Superior temporal gyrus (tissue), 1 donor: ENCODE results near the gene ASB18.
"Not testable (repeated sequence)": the region's sequence is repeated elsewhere in the genome, so short reads cannot be mapped to it uniquely, and the experiment has no call there.

Source experiments
- DNase-seq: peaks from one replicate; pipeline ENCODE4 v3.0.0-alpha.2; 2016; ENCODE audit errors: extremely low spot score

Gene ASB18, protein sequence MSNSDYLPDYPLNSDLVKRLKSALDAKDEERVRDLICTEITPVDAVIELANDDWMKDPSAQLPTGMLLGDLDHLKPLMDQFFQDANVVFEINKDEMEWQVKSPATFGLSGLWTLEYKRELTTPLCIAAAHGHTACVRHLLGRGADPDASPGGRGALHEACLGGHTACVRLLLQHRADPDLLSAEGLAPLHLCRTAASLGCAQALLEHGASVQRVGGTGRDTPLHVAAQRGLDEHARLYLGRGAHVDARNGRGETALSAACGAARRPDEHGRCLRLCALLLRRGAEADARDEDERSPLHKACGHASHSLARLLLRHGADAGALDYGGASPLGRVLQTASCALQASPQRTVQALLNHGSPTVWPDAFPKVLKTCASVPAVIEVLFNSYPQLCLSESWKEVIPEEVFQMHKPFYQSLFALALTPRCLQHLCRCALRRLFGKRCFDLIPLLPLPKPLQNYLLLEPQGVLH

DNA sequence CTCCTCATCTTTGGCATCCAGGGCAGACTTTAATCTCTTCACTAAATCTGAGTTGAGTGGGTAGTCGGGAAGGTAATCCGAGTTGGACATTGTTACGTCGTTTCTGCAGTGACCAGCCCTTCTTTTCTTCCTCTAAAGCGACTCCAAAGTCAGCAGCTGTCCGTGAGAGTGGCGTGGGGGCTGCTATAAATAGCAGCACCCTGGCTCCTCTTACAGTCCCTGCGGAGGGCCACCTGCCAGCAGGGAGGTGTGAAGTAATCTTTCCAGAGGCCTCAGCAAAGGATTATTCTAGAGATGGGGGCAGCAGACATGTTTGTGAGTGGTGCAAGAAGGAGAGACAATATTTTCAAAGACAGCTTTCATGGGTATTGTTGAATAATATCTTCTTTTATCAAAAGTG lies at the start of gene ASB18:
TSS of gene ASB18 (minus strand) at position 151 of the 400 bp plus-strand sequence. CDS start at position 90, 61 bp downstream.
- DNase-seq = no peak

DNA sequence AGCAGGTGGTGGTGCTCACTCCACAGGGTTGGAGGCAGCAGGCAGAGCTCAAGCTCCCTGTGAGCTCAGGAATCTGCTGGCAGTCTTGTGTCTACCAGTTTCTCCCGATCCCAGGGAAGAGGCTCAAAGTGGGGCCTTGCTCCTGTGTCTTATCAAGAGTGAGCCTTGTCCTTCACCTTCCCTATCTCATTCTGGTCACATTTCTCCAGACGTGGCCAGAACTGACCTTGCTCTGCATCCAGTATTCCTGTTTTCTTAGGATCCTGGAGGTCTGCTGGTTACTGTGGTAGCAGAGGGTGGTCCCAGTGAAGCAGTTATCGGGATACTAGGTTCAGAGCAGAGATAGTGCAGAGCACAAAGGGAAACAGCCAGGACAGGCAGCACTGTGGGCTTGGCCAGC lies 47.1 kb upstream of the ASB18 start:
- no peak for DNase-seq

DNA sequence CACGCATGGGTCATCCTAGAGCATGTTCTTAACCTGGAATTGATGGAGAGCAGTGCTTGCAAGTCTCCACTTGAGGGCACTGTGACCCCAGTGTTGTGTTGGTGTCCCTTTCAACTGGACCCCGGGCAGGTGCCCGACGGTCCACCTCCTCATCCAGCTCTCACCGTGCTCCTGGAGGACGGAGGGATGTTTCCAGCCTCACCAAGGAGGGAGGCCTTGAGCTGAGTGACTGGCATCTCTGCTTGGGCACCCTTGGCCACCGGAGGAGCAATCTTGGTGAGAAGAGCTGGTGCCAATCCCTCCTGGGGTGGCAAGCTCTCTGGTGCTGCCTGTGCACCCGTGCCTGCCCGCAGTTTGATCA lies 45.4 kb upstream of the ASB18 start:
- peak; percentile 55 for DNase-seq

DNA sequence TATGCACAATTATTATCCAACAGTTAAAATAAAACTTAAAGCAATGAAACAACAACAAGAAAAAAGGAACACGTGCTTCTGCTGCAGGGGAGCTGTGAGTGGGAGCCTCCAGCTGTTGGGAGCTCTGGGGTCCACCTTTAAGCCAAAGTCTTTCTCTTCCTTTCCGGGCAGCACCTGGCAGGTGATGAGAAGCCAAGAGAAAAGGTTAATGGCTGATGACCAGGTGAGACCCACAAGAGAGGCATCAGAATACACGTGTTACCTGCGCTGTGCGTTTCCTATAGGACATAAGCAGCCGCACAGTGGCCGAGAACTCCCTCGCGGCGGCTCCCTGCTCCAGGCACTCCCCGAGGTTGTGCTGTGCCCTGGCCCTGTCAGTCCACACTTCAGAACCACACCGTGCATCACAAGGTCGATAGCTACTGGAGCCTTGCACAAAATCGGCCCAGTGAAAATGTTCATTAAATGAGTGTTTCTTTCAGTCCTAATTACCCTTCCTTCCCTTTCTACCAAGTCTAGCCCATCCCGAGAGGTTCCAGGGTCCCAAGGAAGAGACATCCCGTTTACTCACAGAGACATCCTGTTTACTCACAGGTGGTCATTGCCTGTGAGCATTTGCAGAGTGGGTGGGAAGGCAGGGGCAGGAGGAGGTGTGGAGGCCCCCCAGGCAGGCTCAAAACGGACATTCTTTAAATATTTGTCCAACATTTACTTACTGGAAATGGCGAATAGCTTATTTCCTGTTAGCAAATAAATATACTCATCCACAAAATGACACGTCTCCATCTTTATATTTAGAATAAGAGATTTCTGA lies 44.9 kb upstream of the ASB18 start:
- no peak for DNase-seq

DNA sequence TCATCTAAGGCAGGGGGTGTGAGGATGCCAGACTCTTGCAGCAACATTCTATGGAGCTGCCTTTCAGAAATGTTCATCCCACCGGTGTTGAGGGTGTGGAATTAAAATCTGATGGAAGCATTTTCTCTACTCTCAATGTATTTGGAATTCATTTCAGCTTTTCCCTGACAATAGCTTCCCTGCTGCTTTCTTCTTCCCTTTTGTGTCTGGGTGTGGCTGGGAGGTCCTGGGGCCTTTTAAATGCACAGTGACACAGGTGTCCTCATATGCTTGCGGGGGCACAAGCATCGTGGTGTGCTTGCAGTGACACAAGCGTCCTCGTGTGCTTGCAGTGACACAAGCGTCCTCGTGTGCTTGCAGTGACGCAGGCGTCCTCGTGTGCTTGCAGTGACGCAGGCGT lies 43.4 kb upstream of the ASB18 start:
- DNase-seq = no peak

DNA sequence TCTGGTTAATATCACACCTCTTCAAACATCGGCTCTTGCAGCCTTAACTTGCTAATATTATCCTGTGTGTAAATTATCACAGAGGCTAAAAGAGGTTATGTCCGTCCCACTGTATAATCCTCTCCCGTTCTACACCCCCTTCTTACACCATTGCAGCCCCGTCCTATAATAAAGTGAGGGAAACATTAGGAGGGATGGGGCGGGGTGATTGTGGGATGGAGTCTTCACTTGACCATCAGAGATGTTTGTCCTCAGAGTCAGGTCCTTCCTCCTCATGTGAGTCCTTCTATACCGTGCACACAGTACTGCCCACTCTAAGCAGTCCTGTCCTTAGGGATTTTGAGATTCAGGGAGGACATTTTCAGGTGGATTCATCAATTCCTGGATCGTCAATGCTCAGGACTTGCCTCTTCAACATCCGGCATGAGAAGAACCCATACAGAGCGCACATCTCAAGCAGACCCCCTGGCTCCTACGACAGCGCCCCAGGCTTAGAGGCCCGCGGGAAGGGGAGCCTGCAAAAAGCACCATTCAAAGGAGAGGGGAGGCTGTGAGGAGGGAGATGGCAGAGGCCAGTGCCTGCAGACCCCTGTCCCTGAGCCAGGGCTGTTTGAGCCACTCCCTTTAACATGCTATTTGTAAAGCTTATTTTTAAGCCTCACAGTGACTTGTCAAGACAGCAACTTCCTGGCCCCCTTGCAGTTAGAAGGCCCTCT lies 42.8 kb upstream of the ASB18 start:
- no peak for DNase-seq

DNA sequence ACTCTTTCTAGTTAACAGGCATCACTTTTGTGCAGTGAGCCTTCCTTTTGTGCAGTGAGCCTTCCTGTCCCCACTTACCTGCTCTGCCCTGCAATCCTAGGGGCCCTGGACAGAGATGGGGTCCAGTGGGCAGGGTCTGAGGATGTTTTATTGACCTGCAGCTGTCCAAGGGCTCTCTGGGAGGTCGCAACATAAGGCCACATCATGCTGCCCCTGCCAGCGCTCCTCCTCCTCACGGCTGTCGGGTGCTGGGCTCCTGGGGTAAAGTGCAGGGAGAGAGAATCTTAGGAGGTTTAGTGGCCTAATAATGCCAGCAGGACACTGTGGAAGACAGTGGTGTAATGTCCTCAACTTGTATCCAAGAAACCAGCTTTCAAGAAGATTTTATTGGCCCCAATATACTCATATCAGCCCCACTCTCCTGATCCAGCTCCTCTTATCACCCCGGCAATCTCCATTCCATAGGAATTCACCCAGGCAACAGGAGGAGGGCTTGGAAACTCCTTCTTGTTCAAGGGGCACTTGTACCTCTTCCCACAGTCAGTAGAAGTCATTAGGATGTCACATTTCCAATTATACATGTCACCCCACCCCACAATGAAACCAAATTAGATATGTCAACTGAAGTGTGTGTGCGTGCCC lies 41.9 kb upstream of the ASB18 start:
- DNase-seq = no peak

DNA sequence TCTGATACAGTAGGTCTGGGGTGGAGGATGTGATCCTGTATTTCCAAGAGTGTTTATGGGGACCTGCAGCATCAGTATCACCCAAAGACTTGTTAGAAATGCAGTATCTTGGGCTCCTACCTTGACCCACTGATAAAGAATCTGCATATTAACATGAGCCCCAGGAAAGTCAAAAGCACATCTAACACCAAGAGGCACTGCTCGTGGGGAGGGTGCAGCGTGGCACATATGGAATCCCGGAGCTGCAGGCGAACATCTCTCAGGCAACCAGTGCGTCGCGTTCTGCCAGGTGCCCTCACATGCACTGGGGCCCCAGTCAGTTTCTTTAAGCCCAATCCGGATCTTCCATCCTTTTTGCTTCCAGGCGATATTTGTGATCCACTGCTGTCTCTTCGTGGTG lies 41.3 kb upstream of the ASB18 start:
- no peak for DNase-seq

DNA sequence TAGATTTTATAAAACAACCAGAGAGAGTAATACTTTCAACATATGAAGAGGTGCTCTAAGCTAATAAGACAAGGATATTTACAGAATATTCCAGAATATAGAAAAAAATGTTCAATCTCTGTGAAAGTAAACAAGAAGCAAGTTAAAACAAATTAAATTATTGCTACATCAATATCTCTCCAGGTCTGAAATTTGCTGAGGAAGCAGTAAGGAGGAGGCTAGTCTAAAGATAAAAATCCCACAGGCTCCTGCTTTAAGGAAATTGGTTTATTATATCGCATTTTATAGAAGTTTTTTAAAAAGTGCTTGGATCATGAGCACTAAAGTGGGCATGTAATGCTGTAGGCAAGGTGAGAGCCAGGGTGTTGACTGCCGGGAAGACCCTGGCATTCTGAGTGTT lies 39.7 kb upstream of the ASB18 start:
- DNase-seq = no peak

DNA sequence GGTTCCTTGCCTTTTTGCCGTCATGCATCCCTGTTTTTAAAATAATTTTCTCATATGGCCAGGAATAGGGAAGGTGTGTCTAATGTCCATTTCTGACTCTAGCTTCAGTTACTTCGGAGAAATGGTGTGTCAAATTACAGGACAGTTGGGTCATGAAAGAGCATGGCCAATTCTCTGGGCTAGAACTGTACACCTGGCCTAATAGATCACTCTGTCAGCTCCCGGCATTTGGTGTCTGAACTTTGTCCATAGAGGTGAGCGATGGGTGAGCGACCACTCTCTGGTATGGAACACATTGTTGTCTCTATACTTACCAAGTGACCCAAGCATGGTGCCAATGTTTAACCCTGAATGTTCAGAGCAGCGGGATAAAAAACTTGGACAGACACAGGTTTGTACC lies 38.3 kb upstream of the ASB18 start:
- no peak for DNase-seq

DNA sequence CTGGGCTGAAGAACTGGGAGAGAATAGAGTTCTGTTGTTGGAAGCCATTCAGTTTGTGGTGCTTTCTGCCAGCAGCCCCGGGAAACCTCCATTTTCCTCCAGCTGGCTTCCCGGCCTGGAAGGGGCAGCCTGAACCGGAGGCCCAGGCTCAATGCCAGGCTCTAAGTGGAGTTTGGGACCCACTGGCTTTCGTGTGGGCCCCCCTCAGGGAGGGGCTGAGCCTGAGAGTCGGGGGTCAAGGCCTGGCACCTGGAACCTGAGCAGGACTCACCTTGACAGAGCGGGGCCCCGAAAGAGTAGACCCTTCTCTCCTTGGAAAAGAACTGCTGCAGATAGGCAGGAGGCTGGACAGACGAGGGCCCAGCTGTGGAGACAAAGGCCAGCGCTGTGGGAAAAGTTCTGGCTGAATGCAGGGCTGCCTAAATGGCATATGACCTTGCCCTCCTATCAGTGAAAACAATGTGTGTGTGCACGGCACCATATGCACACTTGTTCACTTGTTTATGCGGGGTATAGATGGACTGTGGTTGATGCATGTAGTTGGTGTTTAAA lies 34.8 kb upstream of the ASB18 start:
- no peak for DNase-seq

DNA sequence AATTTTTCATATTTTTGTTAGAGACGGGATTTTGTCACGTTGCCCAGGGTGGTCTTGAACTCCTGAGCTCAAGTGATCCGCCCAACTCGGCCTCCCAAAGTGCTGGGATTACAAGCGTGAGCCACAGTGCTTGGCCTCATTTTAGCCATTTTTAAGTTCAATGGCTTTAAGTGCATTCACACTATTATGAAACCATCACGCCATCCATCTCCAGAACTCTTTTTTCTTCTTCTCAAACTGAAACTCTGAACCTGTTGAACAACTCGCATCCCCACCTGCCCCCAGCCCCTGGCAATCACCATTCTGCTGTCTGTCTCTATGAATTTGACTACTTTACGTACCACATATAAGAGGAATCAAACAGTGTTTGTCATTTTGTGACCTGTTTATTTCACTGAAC lies 31.3 kb upstream of the ASB18 start:
- no peak for DNase-seq

DNA sequence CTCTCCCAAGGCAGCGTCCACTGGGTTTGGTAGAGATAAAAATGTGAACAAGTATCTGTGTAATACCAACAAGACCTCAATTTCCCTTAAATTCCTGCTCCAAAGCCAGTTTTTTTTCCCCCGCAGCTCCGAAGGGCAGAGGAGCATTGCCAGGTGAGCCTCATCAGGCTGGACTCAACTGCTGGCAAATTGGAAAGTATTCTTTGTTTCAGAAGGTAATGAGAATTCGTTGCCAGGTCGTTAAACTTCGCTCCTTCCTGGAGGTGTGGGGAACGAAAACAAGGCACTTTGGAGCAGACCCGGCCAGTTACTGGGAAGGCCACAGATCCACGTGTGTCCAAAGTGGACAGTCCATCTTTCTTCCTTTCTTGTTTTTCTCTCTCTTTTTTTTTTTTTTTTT lies 30.4 kb upstream of the ASB18 start:
- DNase-seq = no peak

DNA sequence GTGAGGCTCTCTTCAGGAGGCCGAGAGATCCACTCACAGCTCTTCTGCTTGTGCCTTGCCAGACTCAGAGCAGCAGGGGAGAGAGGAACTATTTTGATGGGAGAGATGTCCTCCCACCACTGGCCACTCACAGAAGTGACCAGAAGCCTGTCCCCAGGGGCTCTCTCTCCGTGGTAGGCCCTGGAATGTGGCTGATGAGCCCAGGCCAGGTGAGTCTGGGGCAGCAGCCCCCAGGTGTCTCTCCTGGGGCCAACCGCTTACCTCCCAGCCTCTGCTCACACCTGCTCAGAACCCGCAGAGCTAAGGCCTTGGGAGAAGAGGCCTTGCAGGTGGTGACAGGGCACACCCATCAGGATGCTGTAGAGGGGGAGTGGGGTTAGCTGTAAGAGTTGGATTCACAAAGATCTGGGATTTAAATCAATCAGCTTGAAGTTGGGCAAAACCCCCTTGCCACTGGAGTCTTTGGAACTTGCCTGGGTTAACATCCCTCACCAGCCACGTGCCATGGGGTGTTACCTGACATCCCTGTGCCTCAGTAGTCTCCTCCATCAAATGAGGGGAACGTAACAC lies 29.1 kb upstream of the ASB18 start:
- DNase-seq = no peak

DNA sequence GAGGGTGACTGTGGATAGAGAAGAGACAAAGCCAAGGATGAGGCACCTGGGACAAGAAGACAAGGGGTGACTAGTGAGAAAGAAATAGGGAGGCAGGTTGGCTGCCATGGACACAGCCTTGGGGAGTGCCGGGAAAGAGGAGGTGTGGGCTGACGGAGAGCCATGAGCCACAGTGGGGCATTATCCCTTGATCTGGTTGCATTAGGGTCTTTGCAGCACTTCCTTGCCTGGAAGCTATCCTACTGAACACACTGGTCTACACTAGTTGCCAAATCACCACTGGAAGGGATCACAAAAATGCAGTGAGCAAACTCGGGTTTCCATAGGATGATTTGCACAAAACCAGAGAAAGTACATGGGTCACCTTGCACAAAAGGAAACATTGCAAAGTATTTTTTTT lies 27.7 kb upstream of the ASB18 start:
- no peak for DNase-seq

DNA sequence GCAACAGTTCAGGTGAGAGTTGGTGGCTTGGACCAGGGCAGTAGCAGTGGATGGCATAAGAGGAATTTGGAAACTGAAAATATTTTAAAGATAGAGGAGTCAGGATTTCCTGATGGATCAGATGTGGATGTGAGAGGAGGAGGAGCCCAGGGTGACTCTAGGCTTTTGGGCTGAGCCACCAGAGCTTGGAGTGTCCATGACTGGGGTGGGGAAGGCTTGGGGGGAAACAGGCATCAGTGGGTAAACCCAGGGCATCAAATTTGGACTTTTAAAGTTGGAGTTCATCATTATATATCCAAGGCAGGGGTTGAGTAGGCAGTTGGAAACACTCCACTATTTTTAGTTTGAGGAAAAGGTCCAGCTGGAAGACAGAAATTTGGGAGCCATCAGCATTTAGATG lies 27.3 kb upstream of the ASB18 start:
- no peak for DNase-seq

DNA sequence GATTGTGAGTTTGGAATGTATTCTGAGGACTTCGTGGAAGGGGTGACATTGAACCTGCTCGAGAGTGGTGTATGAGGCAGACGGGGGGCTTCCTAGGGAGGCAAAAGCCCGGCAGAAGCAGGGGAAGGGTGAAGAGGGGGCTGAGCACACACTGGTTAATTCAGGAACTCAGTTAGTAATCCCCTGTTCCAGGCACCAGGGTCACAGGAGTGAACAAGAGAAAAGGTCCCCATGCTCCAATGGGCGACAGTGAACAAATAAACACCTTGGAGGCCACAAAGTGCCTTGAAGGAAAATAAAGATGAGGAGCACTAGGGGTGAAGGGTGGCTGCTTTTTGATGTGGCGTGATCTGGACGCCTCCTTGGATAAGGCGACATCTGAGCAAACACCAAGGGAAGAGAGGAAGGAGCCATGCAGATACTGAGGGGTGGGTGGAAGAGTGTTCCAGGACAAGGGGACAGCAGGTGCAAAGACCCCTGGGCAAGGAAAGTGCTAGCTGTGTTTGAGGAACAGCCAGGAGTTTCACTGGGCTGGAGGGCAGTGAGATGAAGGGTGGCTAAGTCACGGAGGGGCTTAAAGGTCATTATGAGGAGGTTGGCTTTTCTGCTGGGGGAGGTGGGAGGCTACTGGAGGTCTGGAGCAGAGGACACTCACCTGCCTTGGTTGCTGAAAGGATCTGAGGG lies 26.7 kb upstream of the ASB18 start:
- no peak for DNase-seq

DNA sequence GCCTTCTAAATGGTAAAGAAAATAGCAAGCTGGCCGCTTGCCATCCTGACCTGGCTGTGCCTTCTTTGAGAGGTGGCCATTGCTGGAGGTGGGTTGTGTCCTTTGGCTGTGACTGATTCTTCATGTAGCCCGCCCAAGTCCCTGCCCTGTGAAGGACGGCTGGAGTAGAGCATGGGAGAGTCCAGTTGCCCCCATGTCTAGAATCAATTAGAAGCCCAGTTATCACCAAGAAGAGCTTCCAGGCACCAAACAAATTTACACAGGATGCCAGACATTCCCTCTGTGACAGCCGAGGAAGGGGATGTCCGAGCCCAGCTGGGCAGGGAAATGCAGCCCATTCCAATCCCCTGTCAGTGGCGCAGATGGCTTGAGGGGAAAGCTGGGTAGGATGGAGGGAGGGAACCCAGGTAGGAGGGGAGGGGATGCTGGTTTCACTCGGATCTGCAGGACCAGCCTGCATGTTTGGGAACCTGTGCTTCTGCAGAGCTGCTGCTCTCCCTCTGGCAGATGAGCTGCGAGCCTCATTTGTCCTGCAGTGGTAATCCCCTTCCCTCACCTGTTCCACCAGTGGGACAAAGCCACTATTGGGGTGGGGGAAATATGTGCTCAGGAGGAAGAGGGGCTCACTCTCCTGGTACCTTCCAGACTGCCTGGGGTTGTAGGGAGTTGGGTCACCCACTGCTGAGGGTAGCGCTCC lies 25.7 kb upstream of the ASB18 start:
- DNase-seq = no peak

DNA sequence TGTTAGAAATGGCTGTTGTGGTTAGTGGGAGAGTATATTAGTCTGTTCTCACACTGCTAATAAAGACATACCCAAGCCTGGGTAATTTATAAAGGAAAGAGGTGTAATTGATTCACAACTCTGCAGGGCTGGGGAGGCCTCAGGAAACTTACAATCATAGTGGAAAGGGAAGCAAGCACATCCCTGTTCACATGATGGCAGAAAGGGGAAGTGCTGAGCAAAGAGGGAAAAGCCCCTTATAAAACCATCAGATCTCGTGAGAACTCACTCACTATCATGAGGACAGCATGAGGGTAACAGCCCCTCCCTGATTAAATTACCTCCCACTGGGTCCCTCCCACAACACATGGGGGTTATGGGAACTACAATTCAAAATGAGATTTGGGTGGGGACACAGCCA lies 24.2 kb upstream of the ASB18 start:
- not testable (repeated sequence) for DNase-seq

DNA sequence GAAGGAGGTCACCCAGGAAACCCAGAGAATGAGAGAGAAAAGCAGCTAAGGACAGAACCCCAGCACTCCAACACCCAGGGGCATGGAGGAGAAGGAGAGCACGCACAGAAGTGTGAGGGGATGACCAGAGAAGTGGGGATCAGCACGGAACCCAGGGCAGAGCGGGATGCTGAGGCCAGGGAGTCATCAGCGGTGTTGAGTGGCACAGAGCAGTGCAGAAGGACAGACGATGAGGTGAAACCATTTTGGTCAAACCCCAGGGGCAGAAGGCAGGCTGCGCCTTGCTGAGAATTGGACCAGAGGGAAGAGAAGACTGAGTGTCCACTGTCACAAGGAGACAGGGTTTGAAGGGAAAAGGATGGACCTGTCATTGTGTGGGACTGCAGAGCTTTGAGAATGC lies 23.4 kb upstream of the ASB18 start:
- no peak for DNase-seq
